HG03139 (cell line): ENCODE data around the gene RPS3.

Source experiments
- ATAC-seq: cut with Tn5 transposase; IDR thresholded peaks from one replicate; pipeline ENCODE4 v1.9.1; 2021; ENCODE audit not compliant: unreplicated experiment

The RPS3 gene

DNA sequence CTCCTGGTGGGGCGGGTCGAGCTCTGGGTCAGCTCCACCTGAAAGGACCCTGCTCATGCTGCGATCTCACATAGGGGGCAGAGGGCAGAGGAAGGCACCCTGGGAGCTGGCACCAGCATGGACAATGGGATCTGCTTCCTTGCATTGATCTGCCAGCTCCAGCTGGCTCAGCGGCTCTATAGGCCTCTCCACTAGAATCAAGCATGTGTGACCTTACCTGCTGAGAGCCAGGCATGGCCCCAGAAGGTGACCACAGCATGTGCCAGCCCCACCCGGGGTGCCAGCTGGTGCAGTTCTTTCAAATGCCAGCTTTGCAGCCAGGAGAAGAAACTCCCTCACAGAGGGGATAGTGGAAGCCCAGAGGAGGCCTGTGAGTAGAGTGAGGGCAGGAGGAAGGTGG, 55.7 kb downstream of the RPS3 start:
- ATAC-seq = no peak
